ENCODE data around the gene ARF3.

The ARF3 gene

DNA sequence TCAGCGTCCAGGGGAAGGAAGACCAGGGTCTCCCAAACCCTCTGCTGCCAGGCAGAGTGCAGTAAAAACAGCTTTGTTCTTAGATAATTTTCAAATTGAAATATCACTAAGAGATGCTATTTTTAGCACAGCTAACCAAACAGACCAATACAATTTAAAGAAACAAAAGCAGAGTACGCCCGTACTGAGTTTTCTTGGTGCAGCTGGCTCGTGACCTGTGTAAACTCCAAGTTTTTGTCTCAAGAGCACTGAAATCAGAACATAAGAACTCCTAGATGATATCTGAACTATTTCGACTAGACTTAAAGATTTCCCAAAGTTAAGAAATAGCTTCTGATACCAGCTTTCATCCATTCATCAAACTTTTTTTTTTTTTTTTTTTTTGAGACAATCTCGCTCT is 10.3 kb downstream of the ARF3 start:
- Histone ChIP-seq H2BK15ac (ENCODE audit: low read depth, poor library complexity, severe bottlenecking) (no peak overlapping the region), H3K36me3 (ENCODE audit: control insufficient read depth in 1 of 2, insufficient read depth in 2 of 2, low read depth in 1 of 2, low read length in 2 of 2) (peaks cover 13 to 27% of the 10 kb centered on the region in 2 experiments), H2BK120ac (ENCODE audit: low read depth, low read length) (no peak overlapping the region), H2BK5ac (ENCODE audit: low read depth, low read length, poor library complexity, severe bottlenecking) (no peak overlapping the region), H3K14ac (ENCODE audit: low read length in 2 of 2) (no peak overlapping the region), H3K9ac (ENCODE audit: low read length) (no peak overlapping the region), H2BK12ac (ENCODE audit: low read length in 2 of 2) (no peak overlapping the region), H3K4me2 (ENCODE audit: low read length, poor library complexity, severe bottlenecking) (no peak overlapping the region), H3K18ac (ENCODE audit: low read depth in 1 of 2, low read length in 2 of 2) (no peak overlapping the region), H3K23ac (ENCODE audit: low read length in 2 of 2) (no peak overlapping the region), H3K4me3 (ENCODE audit: insufficient read depth in 1 of 2, low read depth in 1 of 2, low read length in 2 of 2) (no peak overlapping the region), H4K8ac (ENCODE audit: low read length) (no peak overlapping the region), H3K4me1 (ENCODE audit: control insufficient read depth, insufficient read depth, low read depth, low read length) (peaks cover 1% of the 10 kb centered on the region), H3K27me3 (ENCODE audit: control insufficient read depth in 1 of 2, insufficient read depth in 1 of 2, low read length in 2 of 2) (no peaks in the 10 kb centered on the region), H4K91ac (ENCODE audit: low read length) (no peak overlapping the region), H3K9me3 (ENCODE audit: control insufficient read depth, low read length) (no peaks in the 10 kb centered on the region), H3K4ac (ENCODE audit: low read depth in 1 of 2, low read length in 2 of 2) (no peak overlapping the region), H2AFZ (ENCODE audit: low read depth, low read length) (no peak overlapping the region), H3K79me1 (replicated peaks; ENCODE audit: low read length, poor library complexity, severe bottlenecking) (peaks cover 11% of the 10 kb centered on the region), H2AK5ac (ENCODE audit: low read length, severe bottlenecking) (no peak overlapping the region), H3K27ac (ENCODE audit: low read length, poor library complexity, severe bottlenecking) (no peak overlapping the region)
- 96% methylated on average over 6 of the region's 6 CpGs for WGBS
- DNase-seq = no peak

DNA sequence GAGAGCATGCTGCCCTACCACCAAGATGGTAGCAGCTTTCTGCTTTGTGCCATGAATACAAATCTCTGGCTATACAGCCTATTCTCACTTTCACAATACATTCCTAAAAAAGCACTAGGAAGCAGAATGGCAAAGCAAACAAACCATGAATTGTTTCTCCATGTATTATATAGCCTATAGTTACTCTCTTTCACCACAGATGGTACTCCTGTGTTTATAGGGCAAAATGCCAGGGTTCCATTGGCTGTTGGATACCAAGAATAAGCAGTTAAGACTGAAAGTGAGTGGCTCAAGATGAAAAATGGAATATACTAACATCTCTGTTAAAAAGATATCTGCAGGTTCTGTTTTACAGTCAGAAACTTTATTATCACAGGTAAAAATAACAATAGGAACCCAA is 11.1 kb downstream of the ARF3 start:
- peaks cover 1% of the 10 kb centered on the region for H3K4me1 ChIP-seq (ENCODE audit: control insufficient read depth, insufficient read depth, low read depth, low read length)
- no peak overlapping the region for H3K14ac ChIP-seq (ENCODE audit: low read length in 2 of 2)
- no peak overlapping the region for H2AK5ac ChIP-seq (ENCODE audit: low read length, severe bottlenecking)
- H3K4me3 ChIP-seq (ENCODE audit: insufficient read depth in 1 of 2, low read depth in 1 of 2, low read length in 2 of 2) = no peak overlapping the region
- H2BK12ac ChIP-seq (ENCODE audit: low read length in 2 of 2) = no peak overlapping the region
- H3K18ac ChIP-seq (ENCODE audit: low read depth in 1 of 2, low read length in 2 of 2) = no peak overlapping the region
- H3K9ac ChIP-seq (ENCODE audit: low read length) = no peak overlapping the region
- no peaks in the 10 kb centered on the region for H3K27me3 ChIP-seq (ENCODE audit: control insufficient read depth in 1 of 2, insufficient read depth in 1 of 2, low read length in 2 of 2)
- H3K9me3 ChIP-seq (ENCODE audit: control insufficient read depth, low read length) = no peaks in the 10 kb centered on the region
- H2AFZ ChIP-seq (ENCODE audit: low read depth, low read length) = no peak overlapping the region
- H4K91ac ChIP-seq (ENCODE audit: low read length) = no peak overlapping the region
- no peak overlapping the region for H2BK15ac ChIP-seq (ENCODE audit: low read depth, poor library complexity, severe bottlenecking)
- no peak overlapping the region for H3K4me2 ChIP-seq (ENCODE audit: low read length, poor library complexity, severe bottlenecking)
- H2BK5ac ChIP-seq (ENCODE audit: low read depth, low read length, poor library complexity, severe bottlenecking) = no peak overlapping the region
- DNase-seq = no peak
- H4K8ac ChIP-seq (ENCODE audit: low read length) = no peak overlapping the region
- H3K27ac ChIP-seq (ENCODE audit: low read length, poor library complexity, severe bottlenecking) = no peak overlapping the region
- peaks cover 12 to 33% of the 10 kb centered on the region in 2 experiments for H3K36me3 ChIP-seq (ENCODE audit: control insufficient read depth in 1 of 2, insufficient read depth in 2 of 2, low read depth in 1 of 2, low read length in 2 of 2)
- H3K4ac ChIP-seq (ENCODE audit: low read depth in 1 of 2, low read length in 2 of 2) = no peak overlapping the region
- H2BK120ac ChIP-seq (ENCODE audit: low read depth, low read length) = no peak overlapping the region
- H3K23ac ChIP-seq (ENCODE audit: low read length in 2 of 2) = no peak overlapping the region
- H3K79me1 ChIP-seq (replicated peaks; ENCODE audit: low read length, poor library complexity, severe bottlenecking) = peaks cover 18% of the 10 kb centered on the region

DNA sequence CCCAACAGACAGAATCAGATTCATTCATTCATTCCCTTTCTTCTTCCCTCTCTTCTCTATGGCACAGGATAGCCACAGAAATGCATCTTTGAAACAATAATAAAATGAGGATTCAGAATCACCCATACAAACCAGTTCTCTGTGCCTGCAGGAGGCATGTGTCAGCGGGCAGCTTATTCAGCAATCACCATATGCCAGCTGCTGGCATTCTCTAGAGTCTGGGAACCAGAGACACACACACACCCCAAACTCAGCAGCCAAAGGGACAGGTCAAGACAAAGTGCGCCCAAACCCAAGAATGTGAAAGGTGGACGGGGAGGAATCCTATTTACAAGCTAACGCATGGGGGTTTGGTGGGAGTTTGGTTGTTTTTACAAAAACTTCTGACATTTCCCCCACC is 14.1 kb downstream of the ARF3 start:
- H2AFZ ChIP-seq (ENCODE audit: low read depth, low read length) = no peak overlapping the region
- H3K79me1 ChIP-seq (replicated peaks; ENCODE audit: low read length, poor library complexity, severe bottlenecking) = peaks cover 34% of the 10 kb centered on the region
- H3K27ac ChIP-seq (ENCODE audit: low read length, poor library complexity, severe bottlenecking) = no peak overlapping the region
- H3K18ac ChIP-seq (ENCODE audit: low read depth in 1 of 2, low read length in 2 of 2) = no peak overlapping the region
- H3K4ac ChIP-seq (ENCODE audit: low read depth in 1 of 2, low read length in 2 of 2) = no peak overlapping the region
- H3K23ac ChIP-seq (ENCODE audit: low read length in 2 of 2) = no peak overlapping the region
- H3K36me3 ChIP-seq (ENCODE audit: control insufficient read depth in 1 of 2, insufficient read depth in 2 of 2, low read depth in 1 of 2, low read length in 2 of 2) = peaks cover 34 to 53% of the 10 kb centered on the region in 2 experiments
- no peaks in the 10 kb centered on the region for H3K9me3 ChIP-seq (ENCODE audit: control insufficient read depth, low read length)
- H4K91ac ChIP-seq (ENCODE audit: low read length) = no peak overlapping the region
- H3K4me3 ChIP-seq (ENCODE audit: insufficient read depth in 1 of 2, low read depth in 1 of 2, low read length in 2 of 2) = no peak overlapping the region
- DNase-seq = no peak
- H3K14ac ChIP-seq (ENCODE audit: low read length in 2 of 2) = no peak overlapping the region
- no peak overlapping the region for H2BK5ac ChIP-seq (ENCODE audit: low read depth, low read length, poor library complexity, severe bottlenecking)
- no peak overlapping the region for H3K4me2 ChIP-seq (ENCODE audit: low read length, poor library complexity, severe bottlenecking)
- no peak overlapping the region for H4K8ac ChIP-seq (ENCODE audit: low read length)
- no peaks in the 10 kb centered on the region for H3K4me1 ChIP-seq (ENCODE audit: control insufficient read depth, insufficient read depth, low read depth, low read length)
- no peaks in the 10 kb centered on the region for H3K27me3 ChIP-seq (ENCODE audit: control insufficient read depth in 1 of 2, insufficient read depth in 1 of 2, low read length in 2 of 2)
- no peak overlapping the region for H2BK15ac ChIP-seq (ENCODE audit: low read depth, poor library complexity, severe bottlenecking)
- H3K9ac ChIP-seq (ENCODE audit: low read length) = no peak overlapping the region
- H2AK5ac ChIP-seq (ENCODE audit: low read length, severe bottlenecking) = no peak overlapping the region
- no peak overlapping the region for H2BK12ac ChIP-seq (ENCODE audit: low read length in 2 of 2)
- 100% methylated on average over 1 of the region's 4 CpGs for WGBS
- no peak overlapping the region for H2BK120ac ChIP-seq (ENCODE audit: low read depth, low read length)

DNA sequence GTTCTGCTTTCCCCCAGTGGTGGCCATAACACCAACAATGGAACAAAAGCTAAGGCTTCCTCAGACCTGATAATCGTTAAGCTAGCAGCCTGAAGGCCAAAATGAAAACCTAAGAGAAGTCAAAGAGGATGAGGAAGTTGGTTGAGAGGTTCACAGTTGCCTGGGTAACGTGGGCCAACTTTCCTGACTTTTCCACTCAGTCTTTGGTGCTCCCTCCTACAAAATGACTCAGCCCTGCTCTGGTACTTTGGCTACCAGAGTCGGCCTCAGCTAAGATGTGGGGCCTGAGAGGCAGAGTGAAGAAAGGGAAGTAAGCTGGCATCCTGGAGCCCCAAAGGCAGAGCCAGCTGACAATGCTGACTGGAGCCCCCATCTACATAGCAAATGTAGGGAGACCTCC is 17.1 kb downstream of the ARF3 start:
- Histone ChIP-seq H3K9me3 (ENCODE audit: control insufficient read depth, low read length) (no peaks in the 10 kb centered on the region), H2BK12ac (ENCODE audit: low read length in 2 of 2) (no peak overlapping the region), H3K4me3 (ENCODE audit: insufficient read depth in 1 of 2, low read depth in 1 of 2, low read length in 2 of 2) (no peak overlapping the region), H3K4ac (ENCODE audit: low read depth in 1 of 2, low read length in 2 of 2) (no peak overlapping the region), H4K8ac (ENCODE audit: low read length) (no peak overlapping the region), H3K9ac (ENCODE audit: low read length) (peak overlapping the region; percentile 27), H3K79me1 (replicated peaks; ENCODE audit: low read length, poor library complexity, severe bottlenecking) (peaks cover 52% of the 10 kb centered on the region), H3K14ac (ENCODE audit: low read length in 2 of 2) (no peak overlapping the region), H3K4me1 (ENCODE audit: control insufficient read depth, insufficient read depth, low read depth, low read length) (no peaks in the 10 kb centered on the region), H3K18ac (ENCODE audit: low read depth in 1 of 2, low read length in 2 of 2) (no peak overlapping the region), H2BK5ac (ENCODE audit: low read depth, low read length, poor library complexity, severe bottlenecking) (no peak overlapping the region), H3K27me3 (ENCODE audit: control insufficient read depth in 1 of 2, insufficient read depth in 1 of 2, low read length in 2 of 2) (no peaks in the 10 kb centered on the region), H3K23ac (ENCODE audit: low read length in 2 of 2) (no peak overlapping the region), H3K27ac (ENCODE audit: low read length, poor library complexity, severe bottlenecking) (no peak overlapping the region), H2AFZ (ENCODE audit: low read depth, low read length) (no peak overlapping the region), H2AK5ac (ENCODE audit: low read length, severe bottlenecking) (no peak overlapping the region), H2BK15ac (ENCODE audit: low read depth, poor library complexity, severe bottlenecking) (no peak overlapping the region), H3K36me3 (ENCODE audit: control insufficient read depth in 1 of 2, insufficient read depth in 2 of 2, low read depth in 1 of 2, low read length in 2 of 2) (peaks cover 54 to 70% of the 10 kb centered on the region in 2 experiments), H3K4me2 (ENCODE audit: low read length, poor library complexity, severe bottlenecking) (no peak overlapping the region), H2BK120ac (ENCODE audit: low read depth, low read length) (no peak overlapping the region), H4K91ac (ENCODE audit: low read length) (no peak overlapping the region)
- DNase-seq = no peak
- WGBS = 88% methylated on average over 2 of the region's 3 CpGs
